Activated CD8-positive, alpha-beta memory T cell treated with anti-CD3 and anti-CD28 coated beads, Interleukin-2, amount 50 U/mL, for 1 hour (primary cell): ENCODE results near the gene CDNF.

Experiments used
- DNase-seq: peaks from one replicate; pipeline ENCODE4 v3.0.0-alpha.2; 2020; ENCODE audit errors: extremely low read depth

Gene CDNF

DNA sequence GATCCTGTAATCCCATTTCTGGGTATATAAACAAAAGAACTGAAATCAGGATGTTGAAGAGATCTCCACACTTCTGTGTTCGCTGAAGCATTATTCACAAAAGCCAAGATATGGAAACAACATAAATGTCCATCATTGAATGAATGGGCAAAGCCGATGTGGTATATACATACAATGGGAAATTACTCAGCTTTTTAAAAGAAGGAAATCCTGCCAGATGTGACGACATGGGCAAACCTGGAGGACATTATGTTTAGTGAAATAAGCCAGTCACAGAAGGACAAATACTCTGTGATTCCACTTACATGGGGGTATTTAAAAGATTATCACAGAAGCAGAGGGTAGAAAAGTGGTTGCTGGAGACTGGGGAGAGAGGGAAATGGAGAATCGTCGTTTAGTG, 39.2 kb downstream of the CDNF start:
- DNase-seq = no peak

DNA sequence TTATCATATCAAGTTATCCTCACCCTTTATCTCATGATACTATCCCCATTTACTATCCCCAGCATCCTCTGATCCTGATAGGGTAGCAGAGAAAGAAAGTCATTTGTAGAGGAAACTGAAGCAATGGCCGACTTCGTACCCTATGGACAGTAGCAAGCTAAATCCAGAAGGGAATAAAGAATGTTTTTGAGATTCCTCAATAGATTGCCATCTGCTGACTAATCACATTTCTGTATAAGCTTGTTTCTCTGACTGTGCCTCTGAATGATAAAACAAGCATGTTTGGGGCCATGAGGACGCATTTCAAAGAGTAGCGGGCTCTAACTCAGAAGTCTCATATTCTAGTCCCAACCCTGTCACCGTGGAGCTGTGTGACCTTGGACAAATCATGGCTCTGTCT, 49.9 kb downstream of the CDNF start:
- DNase-seq = no peak

DNA sequence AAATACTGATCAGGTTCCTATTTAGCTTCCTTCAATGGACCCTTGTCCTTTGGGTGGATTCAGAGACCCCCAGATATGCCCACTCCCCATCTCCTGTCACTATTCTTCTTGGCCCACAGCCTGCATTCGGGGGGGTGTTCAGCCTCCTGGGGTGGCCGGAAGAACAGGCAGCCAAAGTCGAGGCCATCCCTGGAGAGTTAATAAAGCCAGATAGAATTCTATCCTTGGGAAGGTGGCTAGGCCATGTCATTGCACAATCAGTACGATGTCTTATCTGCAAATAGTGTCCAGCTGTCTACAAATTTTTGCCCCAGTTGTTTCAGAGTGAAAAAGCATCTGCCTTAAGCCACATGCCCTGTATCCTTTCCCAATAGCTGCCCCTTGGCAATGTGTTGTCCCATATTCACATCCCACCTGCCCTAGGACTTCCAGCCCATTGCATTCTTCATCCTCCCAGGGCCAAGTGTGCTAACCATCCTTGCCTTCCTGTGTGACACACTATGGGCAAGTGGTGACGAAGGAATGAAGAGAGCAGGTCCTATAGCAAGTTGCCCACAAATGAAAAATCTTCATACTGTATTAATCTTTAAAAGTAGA, 53.3 kb downstream of the CDNF start:
- no peak for DNase-seq

DNA sequence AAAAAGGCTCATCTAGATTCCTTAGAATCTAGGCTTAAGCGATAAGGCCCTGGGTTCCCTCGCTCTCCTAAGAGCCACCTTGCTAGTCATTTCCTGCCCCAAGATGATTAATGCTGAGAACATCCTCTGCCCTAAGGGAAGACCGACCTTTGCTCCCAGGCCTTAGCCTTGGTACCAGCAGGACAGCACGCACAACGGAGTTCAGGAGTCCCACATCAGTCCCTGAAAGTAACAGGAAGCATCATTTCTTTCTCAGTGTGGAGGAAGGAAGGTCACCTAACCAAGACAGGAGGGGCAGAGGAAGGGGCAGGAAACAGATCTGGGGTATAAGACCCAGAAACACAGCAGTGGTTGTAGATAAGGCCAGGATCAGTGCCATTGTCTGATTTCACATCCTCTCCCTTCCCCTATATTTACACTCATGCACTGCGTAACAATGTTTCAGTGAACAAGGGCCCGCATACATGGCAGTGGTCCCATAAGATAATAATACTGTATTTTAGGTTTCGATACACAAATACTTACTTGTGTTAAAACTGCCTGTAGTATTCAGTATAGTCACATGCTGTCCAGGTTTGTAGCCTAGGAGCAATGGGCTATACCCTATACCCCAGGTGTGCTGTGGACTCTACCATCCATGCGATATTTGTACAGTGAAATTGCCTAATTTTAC, 55.0 kb downstream of the CDNF start:
- no peak for DNase-seq

DNA sequence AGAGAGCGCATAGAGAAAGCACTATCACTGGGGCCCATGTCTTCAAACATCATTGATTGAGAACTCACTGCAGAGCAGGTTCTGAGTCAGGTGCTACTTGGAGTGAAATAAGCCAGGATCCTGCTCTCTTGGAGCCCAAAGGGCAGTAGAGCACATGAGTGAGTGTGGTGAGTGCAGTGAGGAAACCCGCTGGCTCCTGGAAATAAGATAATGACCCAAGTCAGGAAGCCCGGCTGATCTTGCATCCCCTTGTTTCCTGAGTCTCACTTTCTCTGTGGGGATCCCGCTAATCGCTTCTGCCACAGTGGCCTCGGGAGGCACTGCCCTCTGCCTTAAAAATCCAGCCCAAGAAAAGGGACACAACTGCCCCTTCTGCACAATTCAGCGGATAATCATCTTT, 56.1 kb downstream of the CDNF start:
- no peak for DNase-seq

DNA sequence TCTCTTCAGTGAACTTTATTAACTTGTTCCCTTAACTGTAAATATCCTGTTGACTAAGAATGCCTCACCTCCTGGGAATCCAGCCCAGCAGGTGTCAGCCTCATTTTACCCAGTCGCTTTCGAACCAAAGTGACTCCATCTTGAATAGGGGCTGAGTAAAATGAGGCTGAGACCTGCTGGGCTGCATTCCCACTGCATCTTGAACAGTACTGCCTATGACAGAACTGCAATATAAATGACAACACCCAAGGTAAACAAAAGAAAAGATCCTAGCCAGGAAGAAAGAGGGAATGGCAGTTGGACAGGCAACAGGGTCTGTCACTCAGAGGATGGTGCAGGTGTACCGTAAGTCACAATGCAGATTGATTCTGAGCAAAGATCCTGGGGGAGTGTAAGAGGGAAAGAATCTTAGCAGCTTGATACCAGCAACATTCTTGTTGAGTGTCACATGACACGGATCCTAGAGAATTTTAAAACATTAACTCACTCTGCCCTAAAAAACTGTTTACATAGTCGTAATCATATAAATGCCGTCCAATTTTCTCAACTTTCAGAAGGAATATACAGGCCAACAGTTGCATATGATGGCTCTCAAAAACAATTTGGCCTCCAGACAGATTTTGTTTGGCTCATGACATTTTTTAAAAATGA, 58.7 kb downstream of the CDNF start:
- no peak for DNase-seq

DNA sequence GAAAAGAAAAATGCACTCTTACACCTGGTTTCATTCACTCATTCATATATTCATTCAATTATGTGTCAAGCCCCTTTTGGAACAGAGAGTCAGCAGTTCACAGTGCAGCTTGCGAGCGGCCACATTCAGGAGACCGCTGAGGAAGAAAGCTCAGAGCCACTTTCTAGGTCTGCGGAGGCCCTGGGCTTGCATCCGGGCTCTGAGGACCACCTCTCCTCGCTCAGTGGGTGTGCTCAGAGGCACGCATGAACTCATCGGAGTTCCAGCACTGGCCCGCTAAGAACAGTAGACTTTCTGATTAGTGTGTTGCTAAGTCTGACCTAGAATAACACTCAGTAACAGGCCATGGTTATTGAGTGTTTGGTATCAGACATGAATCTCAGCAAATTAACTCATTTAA, 61.3 kb downstream of the CDNF start:
- DNase-seq = no peak

DNA sequence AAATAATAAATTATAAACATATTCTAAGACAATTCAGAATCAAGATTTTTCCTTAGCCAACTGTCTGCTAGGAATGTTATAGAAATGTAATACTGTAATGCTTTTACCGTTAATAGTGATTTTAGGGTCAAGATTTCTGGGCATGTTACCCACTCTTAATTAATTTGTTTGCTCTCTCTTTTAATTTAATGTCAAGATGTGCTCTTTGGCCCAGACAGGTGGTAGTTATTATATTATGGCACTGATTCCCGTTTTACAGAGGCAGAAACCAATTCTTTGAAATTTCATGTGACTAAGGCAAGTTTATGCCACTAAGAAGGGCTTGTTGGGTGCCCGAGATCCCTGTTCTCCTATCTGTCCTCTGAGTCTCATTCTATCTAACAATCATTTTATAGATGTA, 62.2 kb downstream of the CDNF start:
- no peak for DNase-seq

DNA sequence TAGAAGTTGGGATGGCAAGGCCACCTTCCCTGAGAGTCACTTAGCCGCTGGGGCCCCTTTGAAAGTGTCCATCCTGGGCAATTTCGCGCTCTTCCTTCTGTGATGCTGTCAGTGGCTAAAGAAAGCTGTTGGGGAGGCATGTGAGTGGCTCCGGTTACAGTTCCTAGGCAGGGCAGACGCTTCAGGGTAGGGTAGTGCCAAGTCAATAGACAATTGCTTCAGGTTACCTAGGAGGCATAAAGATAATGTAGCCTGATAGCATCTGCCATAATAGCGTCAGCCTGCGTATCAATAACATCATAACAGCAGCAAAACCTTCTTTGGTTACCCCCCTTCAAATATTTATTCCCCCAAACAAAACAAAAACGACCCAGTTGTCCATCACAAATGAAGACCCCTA, 63.0 kb downstream of the CDNF start, which contains the start of gene FAM107B:
Gene FAM107B, minus strand, starts transcription at position 101 of the 400 bp plus-strand sequence. CDS start 234 bp downstream, outside the sequence.
- DNase-seq = no peak

DNA sequence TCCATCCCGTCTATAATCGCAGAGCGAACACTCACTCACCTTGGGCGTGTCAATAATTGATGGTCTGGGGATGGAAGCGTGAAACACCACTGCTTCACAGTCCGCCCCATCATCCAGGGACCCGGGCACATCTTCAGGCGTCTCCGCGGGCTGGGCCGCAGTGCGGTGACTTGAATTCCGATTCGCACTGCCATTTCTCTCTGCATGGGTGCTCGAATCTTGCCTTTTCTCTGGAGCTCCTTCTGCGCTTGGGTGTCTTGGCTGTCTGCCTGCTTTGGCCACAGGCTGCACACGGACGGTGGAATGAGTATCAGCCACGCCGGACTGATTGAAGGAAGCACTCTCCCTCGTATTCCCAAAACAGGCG, 63.6 kb downstream of the CDNF start:
- DNase-seq = no peak

DNA sequence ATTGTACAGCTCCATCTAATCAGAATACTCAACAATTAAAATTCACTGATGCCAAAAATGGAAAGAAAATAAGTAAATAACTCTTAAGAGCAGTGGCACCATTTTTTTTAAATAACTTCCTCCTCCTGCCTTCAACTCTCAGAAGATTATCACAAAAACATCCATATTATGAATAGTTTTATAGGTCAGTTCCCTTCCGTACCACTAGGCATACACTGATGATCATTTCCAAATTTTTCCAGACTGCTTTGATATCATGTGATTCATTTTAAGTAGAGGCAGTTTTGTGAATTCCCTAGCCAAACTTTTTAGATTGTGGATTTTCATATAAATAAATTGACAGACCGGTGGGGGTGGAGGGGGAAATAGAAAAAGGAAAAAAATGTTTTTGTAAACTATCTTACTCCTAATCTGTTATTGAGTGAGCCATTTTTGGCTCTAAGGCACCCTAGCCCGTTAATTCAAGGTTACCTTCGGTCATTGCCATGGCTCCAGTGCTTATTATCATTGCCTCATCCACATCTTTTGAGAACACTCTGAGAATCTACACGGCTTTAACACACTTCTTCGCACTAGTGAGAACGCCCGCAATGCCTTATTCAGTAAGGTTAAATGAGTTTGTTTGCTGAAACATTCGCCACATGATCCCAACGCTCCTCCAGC, 64.2 kb downstream of the CDNF start:
- no peak for DNase-seq

DNA sequence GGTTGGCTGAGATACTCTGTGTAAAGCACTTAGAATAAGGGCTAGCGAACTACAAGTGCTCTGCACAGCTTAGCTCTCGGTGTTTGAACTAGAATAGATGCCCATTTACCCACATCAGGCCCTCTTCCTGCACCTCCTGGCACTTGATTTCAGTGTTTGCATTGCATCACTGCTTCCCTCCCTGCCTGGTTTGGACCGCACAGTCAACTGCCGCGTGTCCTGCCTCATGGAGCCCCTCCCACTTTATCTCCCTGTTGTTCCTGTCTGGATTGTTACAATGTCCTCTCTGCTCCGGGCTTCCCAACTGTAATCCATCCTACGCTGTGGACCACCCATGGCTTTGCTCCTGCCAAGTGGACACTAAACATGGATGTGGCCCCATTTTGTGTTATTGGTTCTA, 65.4 kb downstream of the CDNF start:
- no peak for DNase-seq

DNA sequence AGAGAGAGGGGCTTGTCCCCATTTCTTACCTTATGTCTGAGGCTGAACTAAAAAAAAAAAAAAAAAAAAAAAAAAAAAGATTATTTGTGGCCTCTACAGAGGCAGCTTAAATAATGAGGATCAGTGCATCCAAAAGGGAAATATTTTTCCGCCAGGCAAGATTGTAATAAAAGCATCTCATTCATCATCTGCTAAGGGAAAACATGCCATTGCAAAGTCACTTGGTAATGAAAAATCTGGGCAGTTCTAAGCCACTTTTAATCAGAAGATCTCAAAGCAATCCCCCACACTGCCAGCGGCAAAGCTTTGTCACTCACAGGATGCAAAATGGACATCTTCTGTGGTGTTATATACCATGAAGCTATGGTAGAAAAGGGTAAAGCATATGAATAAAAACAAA, 66.9 kb downstream of the CDNF start:
- DNase-seq = no peak
